HCT116 (cell line): Measurements from ENCODE around the gene IGSF21. TPM values are rescaled to one million over a fixed set of nuclear protein-coding genes. Genes with fewer than 3 reads are reported as not detected.
A peak's percentile ranks its signal among the peaks of the same experiment; 100 is the strongest.

ENCODE experiments used
- ATAC-seq: fragments of 200-7000 bp; cut with Tn5 transposase; 2 replicates; pipeline ENCODE4 v1.9.1; 2020; ENCODE audit warnings: mild to moderate bottlenecking, moderate library complexity
- BruUV-seq: library from RNA; stranded (reverse); fragments of 400-500 nt; replicated peaks from 2 replicates; lab custom pipeline; 2021; lab: Mats Ljungman, UMichigan
- CTCF ChIA-PET: fragments of 300-600 bp; sonication (Branson Sonifier 250); formaldehyde crosslinking; loops from one replicate; lab custom pipeline; 2021; ENCODE audit warnings: antibody characterized with exemption; lab: Charles Lee
- POLR2A ChIA-PET: fragments of 300-600, 350-600 bp; sonication (Branson Sonifier 250); formaldehyde crosslinking; loops from one replicate; lab custom pipeline; 2021; ENCODE audit warnings: antibody characterized with exemption; lab: Charles Lee
- RAD21 ChIA-PET, 2 experiments: fragments of 300-600 bp; sonication (Branson Sonifier 250); formaldehyde crosslinking; loops; one replicate each; lab custom pipeline; 2023; ENCODE audit warnings: low total read pairs in 2 of 2; ENCODE audit not compliant: uncharacterized antibody in 2 of 2, unreplicated experiment in 2 of 2, low non-redundant PET in 1 of 2; lab: Charles Lee
- DNase-seq: peaks from one replicate; pipeline ENCODE4 v3.0.0-alpha.2; 2010; ENCODE audit warnings: low read depth, low spot score
- H2AFZ ChIP-seq: fragments of 200-600 bp; shearing (Covaris generic), sonication (generic); 2 replicates; pipeline ENCODE4 v1.6.1; 2017; ENCODE audit warnings: low read depth, mixed run types, mixed read lengths, antibody characterized with exemption, low read length; ENCODE audit not compliant: poor library complexity, severe bottlenecking
- H3K27ac ChIP-seq: 2 replicates; pipeline ENCODE4 v1.5.1; 2012; ENCODE audit warnings: low read depth, low read length
- H3K27me3 ChIP-seq: fragments of 200-600 bp; sonication (generic); 2 replicates; pipeline ENCODE4 v1.6.1; 2016; ENCODE audit warnings: mixed run types, low read length, mixed read lengths; ENCODE audit not compliant: insufficient read depth
- H3K36me3 ChIP-seq, 2 experiments: fragments of 200-500 bp in 1 of 2; fragments of 200-600 bp in 1 of 2; sonication (Bioruptor generic) in 1 of 2; sonication (generic) in 1 of 2; 2 replicates each; pipeline versions ENCODE4 v1.5.1 to v1.6.1; 2014 to 2016; ENCODE audit warnings: low read length in 2 of 2, inconsistent platforms in 1 of 2, mixed read lengths in 1 of 2, mixed run types in 1 of 2; ENCODE audit not compliant: insufficient read depth in 2 of 2, control insufficient read depth in 1 of 2
- H3K4me1 ChIP-seq, 2 experiments: fragments of 200-600 bp in 1 of 2; sonication (generic) in 1 of 2; 2 replicates each; pipeline versions ENCODE4 v1.5.1 to v1.6.1; 2012 to 2017; ENCODE audit warnings: low read length in 2 of 2, inconsistent platforms in 1 of 2, mild to moderate bottlenecking in 1 of 2, mixed read lengths in 1 of 2, mixed run types in 1 of 2, moderate library complexity in 1 of 2; ENCODE audit not compliant: insufficient read depth in 2 of 2, control insufficient read depth in 1 of 2
- H3K4me2 ChIP-seq: fragments of 200-600 bp; sonication (generic); 2 replicates; pipeline ENCODE4 v1.6.1; 2017; ENCODE audit warnings: mixed run types, low read length, mixed read lengths
- H3K4me3 ChIP-seq, 2 experiments: fragments of 200-600 bp in 1 of 2; sonication (generic) in 1 of 2; replicated peaks in 1 of 2; 2 replicates each; pipeline ENCODE4 v1.5.1; 2011 to 2016; ENCODE audit warnings: low read length in 2 of 2, control low read depth in 1 of 2, low read depth in 1 of 2, mild to moderate bottlenecking in 1 of 2, mixed read lengths in 1 of 2, mixed run types in 1 of 2
- H3K79me2 ChIP-seq: fragments of 200-600 bp; sonication (generic); 2 replicates; pipeline ENCODE4 v1.6.1; 2017; ENCODE audit warnings: mild to moderate bottlenecking, mixed run types, low read length, moderate library complexity, mixed read lengths; ENCODE audit not compliant: insufficient read depth
- H3K9ac ChIP-seq: fragments of 200-600 bp; sonication (generic); 2 replicates; pipeline ENCODE4 v1.6.1; 2016; ENCODE audit warnings: low read length, mixed read lengths
- H3K9me2 ChIP-seq: fragments of 200-600 bp; sonication (generic), shearing (Covaris generic); 2 replicates; pipeline ENCODE4 v1.6.1; 2017; ENCODE audit warnings: mixed run types, mild to moderate bottlenecking, moderate library complexity; ENCODE audit not compliant: insufficient read depth
- H3K9me3 ChIP-seq, 2 experiments: fragments of 200-500 bp in 1 of 2; fragments of 200-600 bp in 1 of 2; sonication (Bioruptor generic) in 1 of 2; sonication (generic) in 1 of 2; 2 replicates each; pipeline ENCODE4 v1.6.1; 2014 to 2017; ENCODE audit warnings: low read length in 2 of 2, mixed read lengths in 2 of 2, inconsistent platforms in 1 of 2, low read depth in 1 of 2, mild to moderate bottlenecking in 1 of 2, mixed run types in 1 of 2, moderate library complexity in 1 of 2; ENCODE audit not compliant: control insufficient read depth in 1 of 2, insufficient read depth in 1 of 2
- H4K20me1 ChIP-seq: fragments of 200-600 bp; sonication (generic), shearing (Covaris generic); 2 replicates; pipeline ENCODE4 v1.6.1; 2017; ENCODE audit warnings: mixed run types, mild to moderate bottlenecking, moderate library complexity; ENCODE audit not compliant: insufficient read depth
- ATF3 ChIP-seq: IDR thresholded peaks from 2 replicates; pipeline ENCODE4 v1.6.1; 2012
- CBX3 ChIP-seq: IDR thresholded peaks from 2 replicates; pipeline ENCODE4 v1.6.1; 2012; ENCODE audit warnings: low read depth
- CEBPB ChIP-seq: IDR thresholded peaks from 2 replicates; pipeline ENCODE4 v1.6.1; 2012; ENCODE audit warnings: low read depth
- CTCF ChIP-seq, 3 experiments: fragments of 200-600 bp in 1 of 3; sonication (generic) in 1 of 3; IDR thresholded peaks in 2 of 3; conservative IDR thresholded peaks in 1 of 3; 2 replicates each; pipeline ENCODE4 v1.5.1; 2012 to 2017; ENCODE audit warnings: low read depth in 2 of 3, low read length in 2 of 3, antibody characterized with exemption in 1 of 3, borderline replicate concordance in 1 of 3, control low read depth in 1 of 3, mild to moderate bottlenecking in 1 of 3, mixed read lengths in 1 of 3, mixed run types in 1 of 3, moderate library complexity in 1 of 3; ENCODE audit not compliant: insufficient read depth in 1 of 3
- EGR1 ChIP-seq: IDR thresholded peaks from 2 replicates; pipeline ENCODE4 v1.6.1; 2012; ENCODE audit warnings: low read depth
- EZH2 ChIP-seq: fragments of 200-600 bp; sonication (generic); IDR thresholded peaks from 2 replicates; pipeline ENCODE4 v1.6.1; 2017; ENCODE audit warnings: antibody characterized with exemption, mixed run types
- FOSL1 ChIP-seq: IDR thresholded peaks from 2 replicates; pipeline ENCODE4 v1.6.1; 2012; ENCODE audit warnings: low read depth
- RAD21 ChIP-seq: IDR thresholded peaks from 2 replicates; pipeline ENCODE4 v1.6.1; 2012; ENCODE audit warnings: low read depth, mild to moderate bottlenecking
- SIN3A ChIP-seq: IDR thresholded peaks from 2 replicates; pipeline ENCODE4 v1.6.1; 2012; ENCODE audit warnings: low read depth
- SP1 ChIP-seq: IDR thresholded peaks from 2 replicates; pipeline ENCODE4 v1.6.1; 2012; ENCODE audit warnings: low read depth
- SRF ChIP-seq: IDR thresholded peaks from 2 replicates; pipeline ENCODE4 v1.6.1; 2012; ENCODE audit warnings: low read depth
- ZBTB33 ChIP-seq: IDR thresholded peaks from 2 replicates; pipeline ENCODE4 v1.6.1; 2011; ENCODE audit warnings: mild to moderate bottlenecking, low read length, moderate library complexity; ENCODE audit not compliant: insufficient replicate concordance; ENCODE audit errors: extremely low read depth
- ZFX ChIP-seq: fragments of 450-650 bp; IDR thresholded peaks from 2 replicates; pipeline ENCODE4 v1.6.1; 2017
- ZNF274 ChIP-seq: fragments of 200-500 bp; sonication (Bioruptor generic); IDR thresholded peaks from 2 replicates; pipeline ENCODE4 v1.6.1; 2014; ENCODE audit warnings: mild to moderate bottlenecking, low read depth, low read length, inconsistent platforms
- intact Hi-C: fragments of 100-400 bp; cut with micrococcal nuclease; formaldehyde crosslinking; loops from 2 replicates; pipeline ENCODE4 v1.10.0; 2022
- total RNA-seq: library from RNA; stranded (reverse); gene quantifications from one replicate; pipeline ENCODE4 v1.2.1, GENCODE V29; 2021; ENCODE audit not compliant: unreplicated experiment

Gene IGSF21
- total RNA-seq, 1 experiment from 2014 or later, result not detected

- no peak for TF ChIP-seq ZBTB33
- TF ChIP-seq SP1, result no peak
- TF ChIP-seq CTCF (IDR thresholded peaks at IDR 0.05 in 2 of 3, conservative IDR thresholded peaks at IDR 0.05 in 1 of 3; ENCODE audit: borderline replicate concordance in 1 of 3, insufficient read depth in 1 of 3, low read depth in 2 of 3, low read length in 2 of 3), result no peak
- no peak for TF ChIP-seq SIN3A
- no peak for TF ChIP-seq ATF3
- no peak for TF ChIP-seq CBX3
- no peak for TF ChIP-seq RAD21
- no peak for TF ChIP-seq EGR1
These were observed 287.1 kb downstream of the IGSF21 start (continued) for GRCh38 chr1:18394563-18395156.

GRCh38 chr1:18396247-18396980, 288.8 kb downstream of the IGSF21 start:
- TF ChIP-seq SP1, result no peak
- peak; percentile 46 for TF ChIP-seq FOSL1
- TF ChIP-seq EGR1, result no peak
- no peak for TF ChIP-seq EZH2
- TF ChIP-seq CBX3, result 0 out of 2 replicates have a peak, but pooled peaks have one; percentile 15
- TF ChIP-seq CEBPB, result peak; percentile 15; the same call in 1 of the 2 replicates
- TF ChIP-seq ZFX, result no peak
- no peak for TF ChIP-seq ZNF274
- TF ChIP-seq SRF, result no peak
- no peak overlapping the region for H3K27ac ChIP-seq
- ChIA-PET POLR2A (no interaction called here), RAD21 (no interaction called here), CTCF (no interaction called here)
- ATAC-seq (peak; percentile 32; the same call in 1 of the 2 replicates), DNase-seq (peak; percentile 28)
- no TSS peak for BruUV-seq
- no peak overlapping the region for H2AFZ ChIP-seq
- H4K20me1 ChIP-seq, result no peaks in the 10 kb centered on the region
- intact Hi-C loops, result no loop called here
- no peak overlapping the region for H3K4me2 ChIP-seq
- H3K4me3 ChIP-seq, result no peak overlapping the region
- peaks cover 0 to 19% of the 10 kb centered on the region in 2 experiments; a peak in 2 of 4 replicates for H3K4me1 ChIP-seq
- H3K27me3 ChIP-seq, result peaks cover 7% of the 10 kb centered on the region; the same call in 1 of the 2 replicates
- no peaks in the 10 kb centered on the region for H3K36me3 ChIP-seq
- H3K79me2 ChIP-seq, result no peaks in the 10 kb centered on the region
- H3K9me3 ChIP-seq, result no peaks in the 10 kb centered on the region
- H3K9me2 ChIP-seq, result no peaks in the 10 kb centered on the region
- no peak overlapping the region for H3K9ac ChIP-seq
